ENCODE measurements around the gene TSPAN18.

- TF ChIP-seq CTCF (conservative IDR thresholded peaks at IDR 0.05; ENCODE audit: low read depth, low read length) (peak; percentile 60), MAFK (IDR thresholded peaks at IDR 0.05; ENCODE audit: low read depth, low read length) (no peak), POLR2A (IDR thresholded peaks at IDR 0.05; ENCODE audit: low read depth, low read length) (no peak), RAD21 (IDR thresholded peaks at IDR 0.05; ENCODE audit: low read length) (no peak), RCOR1 (IDR thresholded peaks at IDR 0.05; ENCODE audit: insufficient replicate concordance, low read length) (no peak), MXI1 (IDR thresholded peaks at IDR 0.05; ENCODE audit: borderline replicate concordance, low read depth, low read length) (no peak), RFX5 (IDR thresholded peaks at IDR 0.05; ENCODE audit: low read depth, low read length) (no peak), SMC3 (IDR thresholded peaks at IDR 0.05; ENCODE audit: low read depth, low read length) (no peak; the same call in 1 of the 2 replicates), CEBPB (IDR thresholded peaks at IDR 0.05; ENCODE audit: low read depth, low read length) (no peak)
Measured at GRCh38 chr11:44950625-44951476, 224.1 kb downstream of the TSPAN18 start, which contains the start of gene TP53I11.

Data from IMR-90 (cell line).